Sciatic nerve (tissue), 2 donors: ENCODE data around the gene CHI3L1. TPM values are rescaled to one million over a fixed set of nuclear protein-coding genes. Genes with fewer than 3 reads are reported as not detected.

Source experiments
- ATAC-seq: fragments of 200-7000 bp; cut with Tn5 transposase; one replicate; pipeline ENCODE4 v1.9.1; 2020; ENCODE audit warnings: mild to moderate bottlenecking, moderate library complexity
- DNase-seq: peaks from one replicate; pipeline ENCODE4 v3.0.0-alpha.2; 2020; ENCODE audit warnings: low spot score
- intact Hi-C: fragments of 100-400 bp; cut with DNase I; formaldehyde crosslinking; loops from one replicate; pipeline ENCODE4 v1.14.2; 2022
- total RNA-seq: library from RNA; stranded (reverse); fragmentation: NEBNext Ultra II Directional; extraction: Animal tissue kit (Norgen Biotek cat#: 25700); gene quantifications from one replicate; pipeline ENCODE4 v1.2.1, GENCODE V29; 2021
- donor health status: DM: no; HTN: no; CAD: no.
- donor health status: DM: no; HTN: no; CAD: no.

CHI3L1 gene
- total RNA-seq, 1 donor from 2014 or later = 37.0 TPM

DNA sequence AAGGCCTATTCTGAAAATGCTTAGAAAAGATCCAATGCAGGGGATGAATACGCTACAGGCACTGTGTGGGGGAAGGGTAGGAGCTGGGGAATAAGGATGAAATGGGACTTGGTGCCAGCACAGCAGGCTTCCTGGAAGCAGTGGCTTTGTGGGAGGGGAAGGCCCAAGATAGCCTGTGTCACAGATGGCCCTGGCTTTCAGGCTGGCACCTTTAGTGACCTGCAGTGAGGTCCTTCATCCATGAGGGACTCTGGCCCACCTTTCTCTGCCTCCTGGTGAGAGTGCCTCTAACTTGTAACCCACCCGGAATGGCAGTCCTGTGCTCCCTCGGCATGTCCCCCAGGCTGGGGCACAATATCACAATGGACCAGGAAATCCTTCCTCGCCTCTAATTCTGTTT lies 919 bp downstream of the CHI3L1 start:
- ATAC-seq (no peak), DNase-seq (peak; percentile 54)
- intact Hi-C loops = no loop called here

DNA sequence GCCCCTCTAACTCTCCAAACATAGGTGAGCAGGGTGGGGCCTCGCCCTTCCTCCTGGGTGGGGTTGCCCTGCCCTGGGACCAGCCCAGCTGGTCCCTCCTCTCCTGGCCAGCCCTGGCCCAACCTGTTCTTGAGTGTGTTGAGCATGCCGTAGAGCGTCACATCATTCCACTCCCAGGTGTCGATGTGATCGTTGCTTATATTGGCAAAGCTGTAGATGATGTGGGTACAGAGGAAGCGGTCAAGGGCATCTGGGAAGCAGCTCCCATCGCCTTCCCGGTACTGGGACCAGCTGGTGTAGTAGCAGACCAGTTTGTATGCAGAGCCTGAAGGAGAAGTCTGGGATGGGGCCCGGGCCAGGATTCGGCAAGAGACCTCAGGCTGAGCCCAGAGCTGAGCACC lies 1.4 kb downstream of the CHI3L1 start:
- peak; percentile 27 for DNase-seq
- intact Hi-C loops = no loop called here
- no peak for ATAC-seq

- ATAC-seq (no peak), DNase-seq (no peak)
- intact Hi-C loops = no loop called here
Measured at GRCh38 chr1:203184467-203184866, 2.0 kb downstream of the CHI3L1 start.

DNA sequence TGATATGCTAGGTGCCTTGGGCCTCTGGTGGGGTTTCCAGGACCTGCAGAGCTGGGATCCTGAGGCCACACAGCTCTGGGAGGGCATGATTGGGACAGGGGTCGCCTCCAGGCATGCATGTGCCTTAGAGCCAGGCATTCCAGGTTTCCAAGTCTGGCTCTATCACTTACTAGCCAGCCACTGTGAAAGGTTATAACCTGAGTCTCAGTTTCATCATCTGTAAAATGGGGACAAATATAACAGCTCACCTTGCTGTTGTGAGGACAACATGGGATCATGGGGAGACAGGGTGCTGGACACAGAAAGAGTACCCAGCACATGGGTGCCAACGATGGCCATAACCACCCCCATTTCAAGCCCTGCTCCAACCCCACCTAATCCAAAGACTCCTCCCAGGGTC lies 2.7 kb downstream of the CHI3L1 start:
- no peak for ATAC-seq
- no peak for DNase-seq
- intact Hi-C loops = no loop called here

GRCh38 chr1:203182387-203182953 lies 4.0 kb downstream of the CHI3L1 start:
- DNase-seq (no peak), ATAC-seq (no peak)
- intact Hi-C loops = no loop called here

DNA sequence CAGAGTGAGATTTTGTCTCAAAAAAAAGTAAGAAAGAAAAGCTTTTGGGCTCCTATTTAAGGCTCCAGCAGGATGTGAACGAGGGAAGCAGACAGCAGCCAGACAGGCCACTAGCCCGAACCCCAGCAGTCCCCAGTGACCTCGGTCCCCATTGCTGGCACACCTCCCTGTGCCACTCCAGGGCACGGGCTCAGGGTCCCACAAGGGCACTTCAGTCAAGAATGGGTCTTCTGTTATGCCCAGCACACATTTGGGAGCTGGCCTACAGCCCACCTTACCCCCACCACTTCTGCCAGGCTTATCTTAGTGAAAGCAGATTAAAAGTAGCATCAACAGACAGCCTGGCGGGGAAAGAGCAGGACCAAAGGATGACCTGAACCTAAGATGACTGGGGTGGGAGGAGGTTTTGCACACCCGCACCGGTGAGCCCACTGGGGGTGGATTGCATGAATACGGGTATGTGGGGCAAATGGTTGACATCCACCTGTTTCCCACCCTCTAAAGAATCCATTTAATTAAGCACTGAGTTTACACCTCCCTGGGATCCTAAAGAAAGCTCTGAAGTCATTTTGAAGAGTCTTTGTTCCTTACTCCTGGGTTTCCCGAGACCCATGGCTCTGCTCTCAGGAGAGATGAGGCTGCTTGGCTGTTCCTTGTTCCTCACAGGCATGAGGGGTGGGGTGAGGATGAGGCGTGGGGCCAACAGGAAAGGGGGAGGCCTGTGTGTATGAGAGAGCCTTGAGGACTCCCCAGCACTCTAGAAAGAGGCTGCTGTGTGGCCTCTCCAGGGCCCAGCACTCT lies 4.7 kb downstream of the CHI3L1 start:
- intact Hi-C loops = no loop called here
- DNase-seq = no peak
- no peak for ATAC-seq

- DNase-seq (no peak), ATAC-seq (no peak)
- intact Hi-C loops = no loop called here
Measured at GRCh38 chr1:203180611-203181330, 5.7 kb downstream of the CHI3L1 start.

- DNase-seq = no peak
- intact Hi-C loops = no loop called here
- no peak for ATAC-seq
Measured at GRCh38 chr1:203179667-203180005, 6.9 kb downstream of the CHI3L1 start.

- intact Hi-C loops = no loop called here
- DNase-seq (no peak), ATAC-seq (no peak)
Measured at GRCh38 chr1:203178821-203179666, 7.5 kb downstream of the CHI3L1 start.

DNA sequence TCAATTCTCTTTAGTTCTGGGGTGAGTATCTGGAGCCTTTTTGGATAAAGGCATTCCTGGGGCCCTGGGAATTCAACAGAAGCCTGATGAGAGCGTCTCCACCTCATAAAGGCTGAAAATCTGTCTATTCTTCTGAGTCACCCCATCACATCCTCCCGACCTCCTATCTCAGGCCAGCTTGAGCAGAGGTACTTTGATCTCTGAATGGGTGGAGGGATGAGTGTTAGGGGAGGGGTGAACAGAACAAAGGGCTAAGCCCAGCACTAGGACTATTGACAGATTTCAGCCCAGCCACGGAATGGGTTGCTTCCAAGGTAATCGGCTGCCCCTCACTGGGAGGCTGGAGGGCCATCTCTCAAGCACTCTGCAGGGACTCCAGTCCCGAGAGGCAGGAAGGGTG lies 8.4 kb downstream of the CHI3L1 start:
- DNase-seq (no peak), ATAC-seq (no peak)
- intact Hi-C loops = no loop called here

DNA sequence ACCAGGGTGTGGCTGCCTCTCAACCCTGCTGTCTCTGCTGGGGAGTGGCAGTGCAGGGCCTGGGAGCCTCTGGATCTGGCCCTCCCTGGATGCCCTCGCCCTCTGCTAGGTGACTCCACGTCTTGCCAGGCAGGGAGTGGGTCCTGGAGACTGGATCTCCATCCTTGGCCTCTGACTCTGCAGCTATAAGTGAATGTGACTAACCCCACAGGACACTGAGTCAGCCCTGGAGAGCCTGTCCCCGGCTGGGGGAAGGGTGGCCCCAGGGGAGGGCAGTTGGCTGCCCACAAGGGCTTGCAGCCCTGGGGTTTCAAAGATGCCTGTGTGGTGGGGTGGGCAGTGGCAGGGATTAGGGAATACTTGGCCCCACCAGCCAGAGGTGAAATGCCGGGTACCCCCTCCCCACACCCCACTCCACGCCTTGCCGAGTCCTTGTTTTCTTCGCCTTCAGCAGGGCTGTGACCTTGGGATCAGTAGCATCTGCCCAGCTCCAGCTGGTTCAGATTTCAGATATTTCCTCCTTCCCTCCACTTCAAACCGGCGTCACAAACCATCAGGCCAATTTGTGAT lies 8.9 kb downstream of the CHI3L1 start:
- ATAC-seq (no peak), DNase-seq (no peak)
- intact Hi-C loops = no loop called here

DNA sequence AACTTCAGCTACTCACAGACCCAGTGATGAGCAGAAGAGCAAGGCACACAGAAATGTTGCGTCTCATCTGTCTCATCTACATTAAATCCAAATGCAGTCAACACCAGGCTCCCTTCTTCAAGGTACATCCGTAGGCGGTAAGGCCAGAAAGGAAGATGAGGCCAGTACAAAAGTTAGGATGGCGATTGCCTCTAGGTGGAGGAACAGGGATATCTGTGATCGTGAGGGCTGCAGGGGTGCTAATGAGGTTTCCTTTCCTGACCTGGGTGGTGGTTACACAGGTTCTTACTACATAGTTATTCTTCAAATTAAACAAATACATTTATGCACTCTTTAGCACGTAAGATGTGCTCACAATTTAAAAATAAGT lies 9.5 kb downstream of the CHI3L1 start:
- DNase-seq (no peak), ATAC-seq (no peak)
- intact Hi-C loops = no loop called here

- DNase-seq (no peak), ATAC-seq (no peak)
- intact Hi-C loops = no loop called here
Measured at GRCh38 chr1:203176273-203177035, 10.1 kb downstream of the CHI3L1 start.

GRCh38 chr1:203175827-203176241 lies 10.7 kb downstream of the CHI3L1 start:
- intact Hi-C loops = no loop called here
- DNase-seq (no peak), ATAC-seq (peak; percentile 47)

DNA sequence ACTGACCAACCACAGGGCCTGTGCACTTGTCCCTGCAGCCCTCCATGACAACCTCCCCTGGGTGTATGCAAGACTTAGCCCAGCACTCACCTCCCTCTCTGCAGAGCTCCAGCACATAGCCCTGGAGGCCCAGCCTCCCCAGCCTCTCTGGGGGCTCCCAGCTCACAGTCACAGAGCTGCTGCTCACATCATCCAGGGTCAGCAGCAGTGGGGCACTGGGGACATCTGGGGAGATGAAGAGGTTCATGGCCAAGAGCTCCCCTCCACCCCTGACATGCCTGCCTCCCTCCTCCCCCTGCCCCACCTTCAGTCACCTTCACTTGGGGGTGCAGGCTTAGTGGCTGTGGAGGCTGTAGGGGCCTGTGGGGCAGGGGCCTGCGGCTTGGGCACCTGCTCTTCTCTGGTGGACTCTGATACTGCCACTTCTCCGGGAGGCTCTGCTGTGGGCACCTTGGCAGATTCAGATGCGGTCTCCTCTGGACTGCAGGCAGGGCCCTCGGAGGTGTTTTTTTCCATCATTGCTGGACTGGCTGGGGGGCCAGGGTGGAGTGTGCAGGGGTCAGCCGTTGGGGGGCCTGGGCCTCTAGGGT lies 11.2 kb downstream of the CHI3L1 start, which contains the start of gene MYBPH:
Gene MYBPH, minus strand, starts transcription at position 590 of the 590 bp plus-strand sequence. Its CDS starts 71 bp downstream, at position 519.
- intact Hi-C loops = no loop called here
- ATAC-seq = no peak

DNA sequence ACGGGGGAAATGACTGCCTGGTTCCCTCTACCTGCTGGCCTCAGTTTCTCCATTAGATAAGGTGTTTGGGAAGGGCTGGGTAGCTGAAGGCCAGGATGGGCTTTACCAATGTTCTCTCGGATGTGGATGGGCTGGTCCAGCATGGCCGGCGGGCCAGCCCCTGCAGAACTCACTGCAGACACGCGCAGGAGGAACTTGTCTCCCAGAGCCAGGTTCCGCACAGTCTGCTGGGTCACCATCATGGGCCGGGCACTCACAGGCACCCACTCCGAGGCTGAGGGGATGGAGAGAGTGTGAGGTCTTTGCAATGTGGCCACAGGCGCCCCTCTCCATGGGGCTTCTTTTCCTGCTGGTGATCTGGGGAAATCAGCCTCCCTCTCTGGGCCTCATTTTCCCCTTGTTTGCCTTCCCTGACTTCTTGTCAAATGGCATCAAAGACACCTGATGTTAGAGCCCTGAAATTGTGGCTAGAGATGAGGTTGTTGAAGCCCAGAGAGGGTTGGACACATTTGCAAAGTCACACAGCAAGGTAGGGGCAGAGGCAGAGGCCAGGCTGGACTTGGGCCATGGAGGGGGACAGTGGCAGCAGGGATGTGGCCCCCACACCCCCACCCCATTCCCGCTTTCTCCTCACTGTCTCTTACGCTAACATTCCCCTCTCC lies 12.0 kb downstream of the CHI3L1 start:
- intact Hi-C loops = no loop called here
- DNase-seq (no peak), ATAC-seq (no peak)

More for the DNA sequence above, 11.2 kb downstream of the CHI3L1 start, which contains the start of gene MYBPH:
- no peak for DNase-seq

DNA sequence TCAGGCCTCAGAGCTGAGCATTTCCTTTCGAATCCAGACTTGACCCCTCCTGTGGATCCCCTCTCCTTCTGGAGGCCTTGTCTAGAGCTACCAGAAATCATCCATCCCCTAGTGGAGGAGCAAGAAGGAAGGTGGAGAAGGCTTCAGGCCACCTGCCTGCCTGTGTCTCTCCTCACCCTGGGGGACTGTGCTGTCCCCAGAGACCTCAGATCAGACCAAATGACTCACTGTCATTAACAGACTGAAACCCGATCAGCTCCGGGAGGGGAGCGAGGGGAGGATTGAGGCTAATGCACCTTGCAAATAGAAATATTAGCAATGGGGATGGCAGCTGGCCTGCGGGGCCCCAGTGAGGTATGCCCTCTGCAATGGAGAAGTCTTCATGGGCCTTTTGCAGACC lies 12.9 kb downstream of the CHI3L1 start:
- ATAC-seq (no peak), DNase-seq (no peak)
- intact Hi-C loops = no loop called here
